GM18909 (cell line): ENCODE data around the gene NHLH1.

Experiments used
- ATAC-seq: cut with Tn5 transposase; IDR thresholded peaks from one replicate; pipeline ENCODE4 v1.9.1; 2021; ENCODE audit warnings: mild to moderate bottlenecking; ENCODE audit not compliant: unreplicated experiment, poor library complexity

The NHLH1 gene

DNA sequence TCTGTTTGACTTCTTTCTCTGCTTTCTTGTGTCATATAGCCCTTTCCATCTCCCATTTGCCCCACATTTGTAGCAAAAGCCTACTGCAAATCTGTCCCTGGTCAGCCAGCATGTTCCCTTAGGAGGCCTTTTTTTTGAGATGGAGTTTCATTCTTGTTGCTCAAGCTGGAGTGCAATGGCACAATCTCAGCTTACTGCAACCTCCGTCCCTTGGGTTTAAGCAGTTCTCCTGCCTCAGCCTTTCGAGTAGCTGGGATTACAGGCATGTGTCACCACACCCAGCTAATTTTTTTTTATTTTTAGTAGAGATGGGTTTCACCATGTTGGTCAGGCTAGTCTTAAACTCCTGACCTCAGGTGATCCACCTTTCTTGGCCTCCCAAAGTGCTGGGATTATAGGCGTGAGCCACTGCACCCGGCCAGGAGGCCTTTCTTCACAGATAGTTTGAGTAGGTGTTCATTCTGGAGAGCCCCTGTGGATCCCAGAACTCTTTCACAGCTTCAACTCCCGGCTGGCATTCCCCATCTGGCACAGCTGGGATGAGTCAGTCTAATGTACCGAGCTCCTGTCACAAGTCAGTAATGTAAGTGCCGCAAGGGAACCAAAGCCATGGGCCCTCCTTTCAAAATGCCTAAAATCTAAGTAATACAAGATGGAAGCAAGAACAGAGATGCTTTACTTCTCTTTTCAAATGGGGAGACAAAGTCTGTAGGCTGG lies 9.4 kb upstream of the NHLH1 start:
- no peak for ATAC-seq

DNA sequence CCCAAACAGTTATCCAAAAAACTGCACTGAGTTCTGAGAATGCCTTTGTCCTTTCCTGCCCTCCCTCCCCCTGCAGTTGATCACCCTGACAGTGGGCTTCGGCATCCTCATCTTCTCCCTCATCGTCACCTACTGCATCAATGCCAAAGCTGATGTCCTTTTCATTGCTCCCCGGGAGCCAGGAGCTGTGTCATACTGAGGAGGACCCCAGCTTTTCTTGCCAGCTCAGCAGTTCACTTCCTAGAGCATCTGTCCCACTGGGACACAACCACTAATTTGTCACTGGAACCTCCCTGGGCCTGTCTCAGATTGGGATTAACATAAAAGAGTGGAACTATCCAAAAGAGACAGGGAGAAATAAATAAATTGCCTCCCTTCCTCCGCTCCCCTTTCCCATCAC lies 8.8 kb upstream of the NHLH1 start:
- no peak for ATAC-seq

DNA sequence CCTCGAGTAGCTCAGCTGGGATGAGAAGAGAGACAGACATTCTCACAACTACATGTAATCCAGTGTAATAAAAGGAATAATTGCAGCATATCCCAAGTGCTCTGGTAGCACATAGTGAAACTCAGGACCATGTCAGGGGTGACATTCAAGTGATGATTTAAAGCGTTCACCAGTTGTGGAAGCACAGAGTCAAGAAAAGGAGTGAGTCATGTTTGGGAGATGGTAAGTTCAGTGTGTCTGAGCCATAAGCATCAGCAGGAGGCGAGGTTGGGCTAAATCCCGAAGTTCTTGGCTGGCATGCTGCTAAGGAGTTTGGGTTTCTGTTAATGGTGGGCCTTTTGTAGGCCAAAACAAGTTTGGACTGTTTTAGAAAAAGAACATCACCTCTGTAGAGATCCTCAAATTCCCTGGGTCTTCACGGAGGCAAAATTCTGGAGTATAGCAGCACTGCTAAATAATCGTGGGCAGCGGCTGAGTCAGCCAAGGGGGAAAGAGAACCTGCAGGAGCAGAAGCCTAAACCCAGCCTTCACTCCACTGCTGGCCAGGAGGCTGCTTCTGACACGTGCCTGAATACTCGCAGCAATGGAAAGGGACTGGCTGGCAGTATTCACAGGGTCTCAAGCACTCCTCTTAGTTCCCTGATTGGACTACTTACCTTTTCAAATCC lies 7.2 kb upstream of the NHLH1 start:
- ATAC-seq: no peak

DNA sequence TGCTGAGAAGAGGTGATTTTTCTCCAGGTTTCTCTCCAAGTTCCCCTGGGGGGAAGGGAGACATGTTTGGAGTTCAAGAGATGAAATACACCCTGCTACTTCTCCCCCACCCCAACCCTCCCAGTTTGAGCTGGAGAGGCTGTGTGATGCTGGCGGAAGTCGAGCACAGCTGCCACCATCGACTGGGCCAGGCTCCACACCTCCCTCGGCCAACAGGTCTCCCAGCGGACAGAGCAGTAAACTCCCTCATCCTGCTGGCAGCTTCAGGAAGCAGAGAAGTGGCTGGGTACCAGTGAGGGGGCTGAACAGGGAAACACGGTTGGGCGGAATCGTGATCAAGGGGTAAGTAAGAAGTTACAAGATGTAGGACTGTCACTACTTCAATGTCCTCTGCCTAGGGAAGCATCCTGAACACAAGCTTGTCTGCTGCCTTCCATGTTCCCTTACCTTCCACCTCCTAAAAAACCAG lies 6.6 kb upstream of the NHLH1 start:
- no peak for ATAC-seq

DNA sequence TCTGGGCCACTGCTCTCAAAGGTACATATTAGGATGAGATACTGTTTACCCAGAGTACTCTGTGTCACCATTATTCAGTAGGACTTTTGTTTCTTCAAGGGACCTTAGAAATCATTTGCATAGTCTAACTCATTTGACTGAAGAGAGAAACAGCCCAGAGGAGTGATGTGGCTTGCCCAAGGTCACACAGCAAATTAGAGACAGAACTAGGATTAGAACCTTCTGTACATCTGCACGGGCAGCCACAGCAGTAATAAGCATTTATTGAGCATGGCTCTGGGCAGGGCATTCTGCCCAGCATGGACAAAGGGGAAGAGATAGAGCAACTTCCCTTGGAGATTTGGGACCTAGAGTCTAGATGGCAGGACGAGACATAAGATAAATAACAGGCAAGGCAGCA lies 5.7 kb upstream of the NHLH1 start:
- ATAC-seq: no peak

DNA sequence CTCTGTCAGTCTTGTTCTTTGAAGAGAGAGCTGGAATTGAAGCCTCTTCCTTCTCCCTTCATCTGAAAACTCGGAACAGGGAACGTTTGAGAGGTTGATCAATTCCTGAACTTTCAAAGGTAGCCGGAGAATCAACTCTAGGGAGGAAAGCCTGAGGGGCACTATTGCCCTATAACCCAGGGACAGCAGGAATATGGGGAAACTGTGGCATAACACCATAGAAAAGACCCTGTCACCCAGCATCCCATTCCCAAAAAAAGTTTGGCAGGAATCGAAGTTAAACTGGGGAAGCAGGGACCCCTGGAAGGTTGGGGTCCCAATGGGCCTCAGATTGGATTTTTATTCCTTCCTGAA lies 5.1 kb upstream of the NHLH1 start:
- no peak for ATAC-seq

DNA sequence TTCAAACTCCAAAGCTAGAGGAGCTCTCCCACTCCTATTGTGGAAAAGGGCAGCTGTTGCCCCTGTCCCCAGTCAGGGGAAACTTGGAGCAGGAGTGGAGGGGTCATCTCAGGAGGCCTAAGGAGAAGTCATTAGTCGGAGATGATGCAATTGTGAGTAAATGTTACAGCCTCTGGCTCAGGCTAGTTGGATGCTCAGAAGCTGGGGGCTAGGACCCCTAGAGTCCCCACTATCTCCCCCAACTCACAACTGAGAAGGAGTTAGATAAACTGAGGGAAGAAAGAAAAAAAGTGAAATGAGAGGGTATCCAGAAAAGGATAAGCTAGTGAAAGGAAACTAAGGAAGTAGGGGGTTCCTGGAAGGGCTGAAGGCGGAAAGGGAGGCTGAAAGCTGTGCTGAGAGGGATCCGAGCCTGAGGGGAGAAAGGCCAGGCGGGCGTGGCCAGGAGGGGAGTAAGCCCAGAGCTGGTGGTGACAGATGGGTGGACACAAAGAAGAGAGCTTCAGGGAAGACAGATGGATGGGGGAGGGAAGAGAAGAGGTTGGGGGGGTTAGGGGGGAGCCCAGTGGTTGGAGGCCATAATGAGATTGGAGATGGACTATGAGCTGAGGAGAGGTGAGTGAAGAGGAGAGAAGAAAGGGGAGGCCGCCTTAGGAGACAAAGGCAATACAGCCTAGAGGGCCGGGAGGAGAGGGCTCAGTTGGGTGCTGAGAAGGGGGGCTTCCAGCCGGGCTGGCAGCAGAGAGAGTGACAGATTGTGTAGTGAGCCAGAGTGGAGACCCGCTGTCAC lies 4.5 kb upstream of the NHLH1 start:
- no peak for ATAC-seq

DNA sequence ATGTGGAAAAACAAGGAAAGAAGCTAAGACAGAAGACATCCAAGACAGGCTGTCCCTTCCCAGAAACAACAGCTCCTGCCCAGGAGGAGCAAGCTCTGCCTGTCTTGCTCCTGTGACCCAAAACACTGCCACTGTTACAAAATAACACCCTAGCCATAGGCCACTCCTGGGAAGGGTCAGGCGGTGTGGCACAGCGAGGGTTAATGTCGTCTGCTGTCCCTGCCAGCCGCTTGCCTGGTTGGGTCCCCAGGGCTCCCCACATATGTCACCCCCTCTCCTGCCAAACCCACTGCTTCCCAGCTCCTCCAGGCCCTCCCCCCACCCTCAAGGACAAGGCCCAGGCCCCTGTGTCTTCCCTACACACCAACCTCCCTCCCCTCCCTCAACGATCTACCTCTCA lies 3.9 kb upstream of the NHLH1 start:
- ATAC-seq: no peak

DNA sequence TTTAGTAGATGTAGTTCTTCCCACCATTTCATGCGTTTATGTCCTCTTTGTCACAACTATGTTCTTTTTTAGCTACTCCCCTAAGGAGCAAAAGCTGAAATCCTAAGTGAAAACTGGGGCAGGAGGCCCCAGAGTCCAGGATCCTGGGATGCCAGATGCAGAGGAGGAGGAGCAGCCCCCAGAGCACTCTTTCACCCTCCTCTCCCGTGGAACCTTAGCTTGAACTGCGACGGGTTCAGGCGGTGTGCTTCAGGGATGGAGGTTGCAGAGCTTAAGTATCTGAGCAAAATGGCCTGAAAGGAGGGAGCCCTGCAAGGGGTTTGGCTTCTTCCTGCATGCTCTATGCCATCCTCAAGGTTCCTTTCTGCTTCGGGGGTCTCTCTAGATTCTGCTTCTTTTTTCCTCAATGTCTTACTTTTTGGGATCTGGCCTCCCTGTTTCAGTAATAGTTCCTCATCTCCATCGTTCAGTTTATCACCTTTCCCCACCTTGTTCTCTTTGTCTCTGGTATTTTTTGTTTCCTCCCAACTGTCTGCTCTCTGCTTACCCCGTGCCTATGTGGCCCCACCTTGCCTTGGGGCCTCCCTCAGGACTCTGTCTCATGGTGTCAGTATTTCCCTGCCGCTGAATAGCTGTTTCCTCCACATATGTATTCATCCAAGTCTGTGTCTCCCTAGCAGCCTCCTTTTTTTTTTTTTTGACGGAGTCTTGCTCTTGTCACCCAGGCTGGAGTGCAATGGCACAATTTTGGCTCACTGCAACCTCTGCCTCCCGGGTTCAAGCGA lies 2.7 kb upstream of the NHLH1 start:
- ATAC-seq: no peak

DNA sequence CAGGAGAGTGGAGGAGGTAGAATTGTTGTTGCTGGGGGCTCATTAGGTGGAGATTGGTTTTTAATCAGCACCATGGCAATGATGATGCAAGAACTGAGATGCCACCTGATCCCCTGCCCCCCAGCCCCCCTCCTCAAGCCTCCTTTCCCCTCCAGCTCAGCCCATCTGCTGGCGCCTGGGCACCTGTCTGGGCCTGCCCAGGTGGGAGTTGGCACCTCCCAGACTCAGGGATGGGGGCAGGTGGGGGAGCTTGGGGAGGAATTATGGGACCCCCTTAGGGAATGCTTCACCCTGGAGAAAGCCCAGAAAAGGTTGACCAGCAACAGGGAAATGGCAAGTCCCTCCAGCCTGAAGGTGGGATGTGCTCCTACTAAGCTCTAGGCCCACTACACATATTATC lies 1.5 kb upstream of the NHLH1 start:
- no peak for ATAC-seq

DNA sequence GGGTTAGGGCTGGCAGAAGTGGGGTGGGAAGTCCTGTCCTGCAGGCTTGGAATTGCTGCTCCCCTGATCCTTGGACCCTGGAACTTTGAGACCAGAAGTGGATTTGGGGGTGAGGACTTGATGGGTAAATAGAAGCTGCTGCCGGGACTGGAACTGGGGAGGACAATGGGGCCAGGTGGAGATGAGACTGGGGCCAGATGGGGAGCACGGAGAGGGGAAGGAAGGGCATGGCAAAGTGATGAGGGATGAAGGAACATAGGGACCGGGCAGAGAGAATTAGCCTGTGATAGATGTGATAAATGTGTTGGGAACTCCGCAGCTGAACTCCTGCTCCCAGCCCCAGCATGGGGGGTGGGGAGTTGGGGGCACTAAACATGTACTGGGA lies 637 bp downstream of the NHLH1 start:
- ATAC-seq: no peak

DNA sequence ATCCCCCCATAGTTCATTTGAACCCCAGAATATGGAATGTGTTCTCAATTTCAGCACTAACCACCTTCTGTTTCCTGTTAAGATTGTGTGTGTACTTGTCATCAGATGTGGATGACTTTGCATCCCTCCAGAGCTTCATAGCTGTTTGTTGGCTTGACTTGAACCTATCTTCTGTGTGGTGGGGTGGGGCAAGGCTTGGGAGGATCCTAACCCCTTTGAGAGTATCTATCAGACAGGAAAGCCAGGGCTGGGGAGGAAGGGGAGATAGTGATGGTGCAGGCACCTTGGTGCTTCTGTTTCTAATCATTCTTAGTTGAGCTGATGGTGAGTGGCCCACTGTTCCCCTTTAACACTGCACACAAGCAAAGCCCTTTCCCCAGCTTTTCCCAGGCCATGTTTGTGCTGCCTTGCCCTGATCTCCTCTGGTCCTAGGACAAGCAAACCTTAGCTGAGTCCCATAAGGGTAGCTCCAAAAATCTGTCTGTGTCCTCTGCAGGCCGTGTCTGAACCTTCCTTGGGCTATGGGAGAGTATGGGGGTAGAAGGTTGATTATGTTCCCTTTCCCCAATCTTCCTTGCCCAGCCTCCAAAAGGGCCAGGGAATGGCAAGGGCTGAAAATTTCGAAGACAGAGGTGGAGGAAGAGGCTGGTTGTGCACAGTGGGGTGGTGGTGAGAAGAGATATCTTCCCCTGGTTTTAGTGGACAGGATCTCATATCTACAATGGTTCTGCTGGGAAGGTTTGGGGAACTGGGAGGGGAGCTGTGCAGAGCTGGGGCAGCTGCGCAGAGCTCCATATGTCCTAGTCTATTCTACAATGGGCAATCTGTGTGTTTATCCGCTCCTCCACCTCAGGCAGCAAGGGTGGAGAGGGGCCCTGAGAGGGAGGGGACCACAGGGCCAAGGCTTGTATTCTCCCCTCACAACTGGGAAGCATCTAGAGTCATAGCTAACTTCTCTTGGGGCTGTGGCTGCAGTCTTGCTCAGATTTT lies 1.4 kb downstream of the NHLH1 start:
- no peak for ATAC-seq

DNA sequence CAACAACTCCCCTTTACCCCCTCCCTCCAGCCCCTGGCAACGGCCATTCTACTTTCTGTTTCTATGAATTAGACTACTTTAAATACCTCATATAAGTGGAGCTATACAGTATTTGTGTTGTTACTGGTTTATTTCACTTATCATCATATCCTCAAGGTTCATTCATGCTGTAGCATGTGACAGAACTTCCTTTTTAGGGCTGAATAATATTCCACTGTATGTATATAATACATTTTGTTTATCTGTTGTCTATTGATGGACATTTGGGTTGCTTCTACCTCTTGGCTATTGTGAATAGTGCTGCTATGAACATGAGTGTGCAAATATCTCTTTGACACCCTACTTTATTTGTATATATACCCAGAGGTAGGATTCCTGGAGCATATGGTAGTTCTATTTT lies 2.2 kb downstream of the NHLH1 start:
- no peak for ATAC-seq

DNA sequence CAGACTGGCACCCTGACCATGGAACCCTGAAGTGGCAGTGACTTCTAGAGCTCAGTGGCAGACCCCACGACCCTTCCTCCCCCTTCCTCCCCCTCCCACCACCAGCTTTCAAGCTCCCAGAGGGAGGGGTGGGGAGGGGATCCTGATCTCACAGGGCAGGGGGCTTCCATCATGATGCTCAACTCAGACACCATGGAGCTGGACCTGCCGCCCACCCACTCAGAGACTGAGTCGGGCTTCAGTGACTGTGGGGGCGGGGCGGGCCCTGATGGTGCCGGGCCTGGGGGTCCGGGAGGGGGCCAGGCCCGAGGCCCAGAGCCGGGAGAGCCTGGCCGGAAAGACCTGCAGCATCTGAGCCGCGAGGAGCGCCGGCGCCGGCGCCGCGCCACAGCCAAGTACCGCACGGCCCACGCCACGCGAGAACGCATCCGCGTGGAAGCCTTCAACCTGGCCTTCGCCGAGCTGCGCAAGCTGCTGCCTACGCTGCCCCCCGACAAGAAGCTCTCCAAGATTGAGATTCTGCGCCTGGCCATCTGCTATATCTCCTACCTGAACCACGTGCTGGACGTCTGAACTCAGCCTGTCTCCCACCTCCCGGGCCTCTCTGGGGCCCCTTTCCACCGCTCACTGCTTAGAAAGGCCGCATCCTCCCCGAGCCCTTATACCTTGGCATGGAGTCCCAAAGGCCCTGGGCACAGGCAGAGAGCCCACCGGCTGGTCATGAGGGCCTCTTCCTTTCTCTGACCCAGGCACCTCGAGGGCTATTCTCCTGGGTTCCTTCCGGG lies 3.9 kb downstream of the NHLH1 start:
- ATAC-seq: no peak

DNA sequence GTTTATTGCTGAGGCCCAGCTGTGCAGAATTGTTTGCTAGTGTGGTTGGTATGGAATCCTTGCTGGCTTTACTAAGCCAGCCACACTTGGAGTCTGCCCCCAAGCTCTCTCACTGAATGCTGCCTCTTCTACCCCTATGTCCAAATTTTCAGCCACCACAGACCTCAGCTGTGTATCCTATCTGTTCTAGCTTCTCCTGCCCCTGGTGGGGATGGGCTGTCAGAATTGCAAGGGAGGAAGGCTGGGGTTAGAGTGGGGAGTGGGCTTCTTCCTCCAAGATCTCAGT lies 4.4 kb downstream of the NHLH1 start:
- no peak for ATAC-seq

DNA sequence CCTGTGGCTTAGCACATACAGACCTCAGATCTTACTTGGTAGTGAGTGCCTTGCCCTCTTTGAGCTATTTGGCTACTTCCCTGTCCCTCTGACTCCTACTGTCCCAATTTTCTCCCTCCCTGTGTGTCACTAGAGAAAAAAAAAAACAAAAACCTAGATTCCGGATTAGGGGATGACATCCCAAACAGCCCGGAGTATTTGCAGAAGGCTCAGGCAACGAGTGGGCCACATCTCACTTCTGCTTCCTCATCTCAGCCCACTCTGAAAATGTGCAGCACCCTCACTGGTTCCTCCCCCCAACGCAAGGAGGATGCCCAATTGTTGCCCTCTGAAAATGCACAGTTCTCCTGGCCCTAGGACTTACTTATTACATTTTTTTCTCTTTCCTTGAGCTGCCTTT lies 4.9 kb downstream of the NHLH1 start:
- no peak for ATAC-seq

DNA sequence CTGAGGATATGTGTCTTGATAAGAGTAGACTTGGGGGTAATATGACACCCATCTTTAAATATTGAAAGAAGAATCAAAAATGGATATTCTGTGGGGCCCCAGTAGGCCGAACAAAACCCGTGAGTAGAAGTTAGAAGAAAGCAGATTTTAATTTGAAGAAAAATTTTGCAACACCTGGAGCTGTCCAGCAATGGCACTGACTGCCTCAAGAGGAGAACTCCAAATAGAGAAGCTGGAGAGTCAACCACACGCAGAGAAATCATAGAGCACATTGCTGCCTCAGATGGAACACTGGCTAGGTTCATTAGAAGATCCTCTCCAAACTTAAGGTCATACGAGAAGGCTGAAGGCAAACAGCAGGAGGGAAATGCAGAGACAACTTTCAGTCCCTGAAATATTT lies 6.8 kb downstream of the NHLH1 start:
- no peak for ATAC-seq

DNA sequence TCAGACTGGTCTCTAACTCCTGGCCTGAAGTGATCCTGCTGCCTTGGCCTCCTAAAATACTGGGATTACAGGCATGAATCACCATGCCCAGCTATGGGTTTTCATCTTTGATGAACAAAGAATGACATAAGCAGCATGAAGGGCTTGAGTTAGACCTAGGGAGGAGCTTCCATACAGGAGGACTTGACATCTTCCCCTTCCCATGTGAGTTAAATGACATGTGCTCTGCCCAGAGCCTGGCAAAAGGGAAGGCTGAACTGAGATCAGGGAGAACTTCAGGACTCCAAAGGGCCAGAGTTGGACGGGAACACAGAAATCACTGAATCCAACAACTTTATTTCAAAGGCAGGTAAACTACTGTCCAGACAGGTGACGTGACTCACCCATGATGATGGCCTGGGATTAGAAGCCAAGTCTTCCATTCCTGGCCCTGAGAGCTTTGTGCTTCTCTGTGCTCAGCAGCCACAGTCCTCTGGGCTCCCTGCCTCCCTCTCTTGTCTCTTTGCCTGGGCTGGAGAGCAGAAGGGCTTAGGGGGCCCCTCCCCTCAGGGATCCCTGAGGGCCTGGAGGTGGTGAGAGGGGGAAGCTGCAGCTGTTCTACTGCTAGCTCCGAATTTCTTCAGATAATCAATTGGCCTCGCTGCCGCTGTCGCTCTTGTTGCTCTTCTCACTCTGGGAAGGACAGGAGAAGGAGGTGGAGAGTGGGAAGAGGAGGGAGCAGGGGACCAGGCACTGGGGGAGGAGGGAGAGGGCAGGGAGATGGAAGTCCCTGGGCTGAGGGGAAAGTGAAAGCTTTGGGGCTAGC lies 7.6 kb downstream of the NHLH1 start:
- ATAC-seq: no peak
